Suprapubic skin (tissue), 4 donors: ENCODE results near the gene NDUFV2. TPM values are rescaled to one million over a fixed set of nuclear protein-coding genes. Genes with fewer than 3 reads are reported as not detected.

Experiments
- DNase-seq, 2 donors: peaks; one replicate each; pipeline ENCODE4 v3.0.0-alpha.2; 2019; ENCODE audit warnings: low spot score in 2 of 2
- H3K27ac ChIP-seq: fragments of 200-600 bp; sonication (generic); one replicate; pipeline ENCODE4 v1.5.1; 2019
- H3K27me3 ChIP-seq: fragments of 200-600 bp; sonication (generic); one replicate; pipeline ENCODE4 v1.5.1; 2019
- H3K36me3 ChIP-seq: fragments of 200-600 bp; sonication (generic); one replicate; pipeline ENCODE4 v1.5.1; 2019
- H3K4me1 ChIP-seq: fragments of 200-600 bp; sonication (generic); one replicate; pipeline ENCODE4 v1.5.1; 2019
- H3K4me3 ChIP-seq: fragments of 200-600 bp; sonication (generic); one replicate; pipeline ENCODE4 v1.5.1; 2019; ENCODE audit warnings: mild to moderate bottlenecking
- H3K9me3 ChIP-seq: fragments of 200-600 bp; sonication (generic); one replicate; pipeline ENCODE4 v1.5.1; 2019
- CTCF ChIP-seq, 2 donors: fragments of 200-600 bp in 1 of 2; fragments of 450-650 bp in 1 of 2; sonication (generic) in 1 of 2; IDR thresholded peaks; one replicate each; pipeline ENCODE4 v1.5.1; 2016 to 2019; ENCODE audit warnings: antibody characterized with exemption in 2 of 2, mild to moderate bottlenecking in 1 of 2, moderate library complexity in 1 of 2
- EP300 ChIP-seq: sonication (generic); formaldehyde crosslinking; IDR thresholded peaks from one replicate; pipeline ENCODE4 v1.6.1; 2017; ENCODE audit warnings: antibody characterized with exemption
- POLR2A ChIP-seq, 2 donors: fragments of 450-650 bp; IDR thresholded peaks; one replicate each; pipeline ENCODE4 v1.6.1; 2017; ENCODE audit warnings: antibody characterized with exemption in 2 of 2, mild to moderate bottlenecking in 2 of 2, moderate library complexity in 2 of 2
- POLR2AphosphoS5 ChIP-seq, 3 donors: sonication (generic); formaldehyde crosslinking; IDR thresholded peaks; one replicate each; pipeline ENCODE4 v1.6.1; 2017; ENCODE audit warnings: antibody characterized with exemption in 3 of 3
- WGBS: methylation state at CpG from one replicate; pipeline ENCODE4 v1.1.5; 2018; 5-methylcytosine and 5-hydroxymethylcytosine counted together
- total RNA-seq, 4 donors: library from RNA; depleted of rRNA; stranded (reverse); fragments of >200 nt; gene quantifications; one replicate each; pipeline ENCODE4 v1.1.0, GENCODE V29; 2016

The NDUFV2 gene
- total RNA-seq, 4 donors from 2014 or later: 107 to 137 (median 124) TPM

DNA sequence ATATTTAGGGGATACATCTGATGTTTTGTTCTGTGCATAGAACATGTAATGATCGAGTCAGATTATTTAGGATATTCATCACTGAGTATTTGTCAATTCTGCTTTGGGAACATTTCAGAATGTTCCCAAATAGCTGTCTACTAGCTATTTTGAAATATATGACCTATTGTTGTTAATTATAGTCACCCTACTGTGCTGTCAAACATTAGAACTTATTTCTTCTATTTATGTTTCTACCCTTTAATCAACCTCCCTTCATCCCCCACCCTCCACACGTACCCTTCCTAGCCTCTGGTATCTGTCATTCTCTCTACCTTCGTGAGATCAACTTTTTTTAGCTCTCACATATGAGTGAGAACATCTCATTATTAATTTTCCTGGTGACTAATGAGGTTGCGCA lies 75.0 kb downstream of the NDUFV2 start:
- Histone ChIP-seq H3K27me3 (no peaks in the 10 kb centered on the region), H3K4me1 (peaks cover 57% of the 10 kb centered on the region), H3K36me3 (peaks cover 4% of the 10 kb centered on the region), H3K9me3 (no peaks in the 10 kb centered on the region), H3K27ac (no peak overlapping the region), H3K4me3 (no peak overlapping the region)
- 85% methylated on average over 4 of the region's 4 CpGs for WGBS
- no peak for TF ChIP-seq POLR2A (IDR thresholded peaks at IDR 0.05)
- no peak for TF ChIP-seq CTCF (IDR thresholded peaks at IDR 0.05)
- no peak for TF ChIP-seq EP300
- TF ChIP-seq POLR2AphosphoS5 (IDR thresholded peaks at IDR 0.05): no peak
- no peak for DNase-seq

GRCh38 chr18:9178557-9178956 lies 76.1 kb downstream of the NDUFV2 start:
- WGBS: 72% methylated on average over 1 of the region's 1 CpG
- no peaks in the 10 kb centered on the region for H3K27me3 ChIP-seq
- no peaks in the 10 kb centered on the region for H3K9me3 ChIP-seq
- no peak for DNase-seq
- no peak overlapping the region for H3K27ac ChIP-seq
- TF ChIP-seq POLR2AphosphoS5 (IDR thresholded peaks at IDR 0.05) (no peak), POLR2A (IDR thresholded peaks at IDR 0.05) (no peak), CTCF (IDR thresholded peaks at IDR 0.05) (no peak), EP300 (no peak)
- H3K36me3 ChIP-seq: peaks cover 11% of the 10 kb centered on the region
- H3K4me3 ChIP-seq: no peak overlapping the region
- peaks cover 46% of the 10 kb centered on the region for H3K4me1 ChIP-seq

DNA sequence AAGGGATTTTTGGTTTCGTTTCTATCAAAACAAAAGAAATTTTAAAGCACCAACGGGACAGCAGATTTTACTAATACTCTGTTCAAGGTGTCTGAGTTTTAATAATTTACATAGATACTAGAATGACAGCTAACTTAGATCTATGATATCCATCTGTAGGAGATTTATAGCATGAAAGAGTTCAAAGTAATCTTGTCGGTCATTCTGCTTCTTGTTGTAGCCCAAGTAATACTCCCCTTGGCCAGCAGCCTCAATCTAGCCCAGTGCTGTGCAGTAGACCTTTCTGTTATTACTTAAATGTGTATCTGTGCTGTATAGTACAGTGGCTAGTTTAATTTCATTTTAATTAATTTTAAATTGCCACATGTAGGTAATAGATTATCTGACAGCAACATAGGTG lies 78.8 kb downstream of the NDUFV2 start:
- peaks cover 22% of the 10 kb centered on the region for H3K36me3 ChIP-seq
- H3K27ac ChIP-seq: no peak overlapping the region
- WGBS: 34% methylated on average over 3 of the region's 3 CpGs
- TF ChIP-seq EP300 (no peak), CTCF (IDR thresholded peaks at IDR 0.05) (no peak), POLR2AphosphoS5 (IDR thresholded peaks at IDR 0.05) (no peak), POLR2A (IDR thresholded peaks at IDR 0.05) (no peak)
- H3K4me3 ChIP-seq: no peak overlapping the region
- H3K9me3 ChIP-seq: no peaks in the 10 kb centered on the region
- H3K27me3 ChIP-seq: no peaks in the 10 kb centered on the region
- peaks cover 41% of the 10 kb centered on the region for H3K4me1 ChIP-seq
- DNase-seq: no peak

GRCh38 chr18:9182852-9183399 lies 80.4 kb downstream of the NDUFV2 start:
- DNase-seq: no peak
- H3K27me3 ChIP-seq: no peaks in the 10 kb centered on the region
- WGBS: 71% methylated on average over 5 of the region's 5 CpGs
- TF ChIP-seq CTCF (IDR thresholded peaks at IDR 0.05): no peak
- TF ChIP-seq EP300: no peak
- no peaks in the 10 kb centered on the region for H3K9me3 ChIP-seq
- H3K36me3 ChIP-seq: peaks cover 26% of the 10 kb centered on the region
- no peak overlapping the region for H3K27ac ChIP-seq
- H3K4me1 ChIP-seq: peaks cover 30% of the 10 kb centered on the region
- H3K4me3 ChIP-seq: no peak overlapping the region

Other genes starting within 250 kb of the NDUFV2 start
- 100 to 1,000 TPM in 1 of 4 donors, 10 to 100 TPM in 3; 41.0 to 107 (median 60.8) TPM for gene ANKRD12, start 34.1 kb downstream of the NDUFV2 start, total RNA-seq
- gene TWSG1, start 232.1 kb downstream of the NDUFV2 start, total RNA-seq: 10 to 100 TPM; 18.7 to 41.6 (median 26.1) TPM